Keratinocyte (primary cell): ENCODE results near the gene STK17A.

Source experiments
- EZH2 ChIP-seq: IDR thresholded peaks from one replicate; pipeline ENCODE4 v1.6.1; 2012; ENCODE audit warnings: inconsistent platforms, mild to moderate bottlenecking, low read length, moderate library complexity
- TF ChIP-seq, protein P1 (sequence below), 3 experiments: IDR thresholded peaks in 1 of 3; conservative IDR thresholded peaks in 1 of 3; optimal IDR thresholded peaks in 1 of 3; 2 replicates in 2 of 3; 3 replicates in 1 of 3; pipeline versions ENCODE3 to v1.5.1; 2011; ENCODE audit warnings: low read length in 3 of 3, mild to moderate bottlenecking in 3 of 3, moderate library complexity in 2 of 3, control low read depth in 1 of 3, inconsistent platforms in 1 of 3; ENCODE audit not compliant: insufficient read depth in 2 of 3; ENCODE audit errors: extremely low read depth in 1 of 3

DNA sequence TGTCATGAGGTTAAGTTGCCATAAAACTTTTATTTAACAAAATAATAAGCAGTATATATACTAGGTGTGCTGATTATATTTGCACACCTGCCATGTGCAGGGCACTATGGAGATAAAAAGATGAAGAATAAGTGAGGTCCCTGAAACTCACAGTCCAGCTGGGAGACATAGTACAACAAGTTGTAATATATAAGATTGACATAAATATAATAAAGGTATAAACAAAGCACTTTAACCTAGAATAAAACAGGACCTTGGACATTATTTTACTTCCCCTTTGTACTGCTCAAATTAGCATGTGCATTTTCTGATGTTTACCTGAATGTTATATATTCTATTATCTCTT, 6.2 kb downstream of the STK17A start:
- TF ChIP-seq, protein P1, sequence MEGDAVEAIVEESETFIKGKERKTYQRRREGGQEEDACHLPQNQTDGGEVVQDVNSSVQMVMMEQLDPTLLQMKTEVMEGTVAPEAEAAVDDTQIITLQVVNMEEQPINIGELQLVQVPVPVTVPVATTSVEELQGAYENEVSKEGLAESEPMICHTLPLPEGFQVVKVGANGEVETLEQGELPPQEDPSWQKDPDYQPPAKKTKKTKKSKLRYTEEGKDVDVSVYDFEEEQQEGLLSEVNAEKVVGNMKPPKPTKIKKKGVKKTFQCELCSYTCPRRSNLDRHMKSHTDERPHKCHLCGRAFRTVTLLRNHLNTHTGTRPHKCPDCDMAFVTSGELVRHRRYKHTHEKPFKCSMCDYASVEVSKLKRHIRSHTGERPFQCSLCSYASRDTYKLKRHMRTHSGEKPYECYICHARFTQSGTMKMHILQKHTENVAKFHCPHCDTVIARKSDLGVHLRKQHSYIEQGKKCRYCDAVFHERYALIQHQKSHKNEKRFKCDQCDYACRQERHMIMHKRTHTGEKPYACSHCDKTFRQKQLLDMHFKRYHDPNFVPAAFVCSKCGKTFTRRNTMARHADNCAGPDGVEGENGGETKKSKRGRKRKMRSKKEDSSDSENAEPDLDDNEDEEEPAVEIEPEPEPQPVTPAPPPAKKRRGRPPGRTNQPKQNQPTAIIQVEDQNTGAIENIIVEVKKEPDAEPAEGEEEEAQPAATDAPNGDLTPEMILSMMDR (optimal IDR thresholded peaks at IDR 0.05 in 1 of 3, IDR thresholded peaks at IDR 0.05 in 1 of 3, conservative IDR thresholded peaks at IDR 0.05 in 1 of 3; ENCODE audit: extremely low read depth in 1 of 3, insufficient read depth in 2 of 3, low read length in 3 of 3) = no peak
- no peak for TF ChIP-seq EZH2
